ENCODE measurements around the gene ADGRB3. TPM values are rescaled to one million over a fixed set of nuclear protein-coding genes. Genes with fewer than 3 reads are reported as not detected.

Gene ADGRB3
- total RNA-seq, 2 experiments from 2014 or later: not detected

- CTCF ChIA-PET: no interaction called here
Observed at GRCh38 chr6:69294407-69294806, 659.3 kb downstream of the ADGRB3 start.

GRCh38 chr6:69294862-69295261, 659.8 kb downstream of the ADGRB3 start:
- CTCF ChIA-PET: no interaction called here

More at GRCh38 chr6:69294407-69294806, 659.3 kb downstream of the ADGRB3 start:
- intact Hi-C loops (cut with micrococcal nuclease): no loop called here
- Mint-ChIP-seq H3K4me1 (ENCODE audit: low read depth) (no peaks in the 10 kb centered on the region), H3K27ac (no peak overlapping the region), H3K27me3 (ENCODE audit: low read depth) (no peaks in the 10 kb centered on the region), H3K36me3 (ENCODE audit: low read depth) (no peaks in the 10 kb centered on the region), H3K4me3 (no peak overlapping the region), H3K9me3 (no peaks in the 10 kb centered on the region)
- no peak for DNase-seq

GRCh38 chr6:69303382-69303781, 668.3 kb downstream of the ADGRB3 start:
- Mint-ChIP-seq H3K27ac (no peak overlapping the region), H3K4me3 (no peak overlapping the region), H3K4me1 (ENCODE audit: low read depth) (no peaks in the 10 kb centered on the region), H3K36me3 (ENCODE audit: low read depth) (no peaks in the 10 kb centered on the region), H3K27me3 (ENCODE audit: low read depth) (no peaks in the 10 kb centered on the region), H3K9me3 (no peaks in the 10 kb centered on the region)
- DNase-seq: no peak
- CTCF ChIA-PET: no interaction called here
- intact Hi-C loops (cut with micrococcal nuclease): no loop called here

More at GRCh38 chr6:69294862-69295261, 659.8 kb downstream of the ADGRB3 start:
- Mint-ChIP-seq H3K27ac (no peak overlapping the region), H3K4me3 (no peak overlapping the region), H3K36me3 (ENCODE audit: low read depth) (no peaks in the 10 kb centered on the region), H3K4me1 (ENCODE audit: low read depth) (no peaks in the 10 kb centered on the region), H3K27me3 (ENCODE audit: low read depth) (no peaks in the 10 kb centered on the region), H3K9me3 (no peaks in the 10 kb centered on the region)
- DNase-seq: no peak
- intact Hi-C loops (cut with micrococcal nuclease): no loop called here

- intact Hi-C loops (cut with micrococcal nuclease): no loop called here
- no peaks in the 10 kb centered on the region for H3K36me3 Mint-ChIP-seq (ENCODE audit: low read depth)
- DNase-seq: no peak
- H3K4me3 Mint-ChIP-seq: no peak overlapping the region
- no peaks in the 10 kb centered on the region for H3K9me3 Mint-ChIP-seq
- no peaks in the 10 kb centered on the region for H3K27me3 Mint-ChIP-seq (ENCODE audit: low read depth)
- no peaks in the 10 kb centered on the region for H3K4me1 Mint-ChIP-seq (ENCODE audit: low read depth)
- CTCF ChIA-PET: no interaction called here
- no peak overlapping the region for H3K27ac Mint-ChIP-seq
Observed at GRCh38 chr6:69305456-69305855, 670.4 kb downstream of the ADGRB3 start.

GRCh38 chr6:69308584-69308983, 673.5 kb downstream of the ADGRB3 start:
- Mint-ChIP-seq H3K4me1 (ENCODE audit: low read depth) (no peaks in the 10 kb centered on the region), H3K36me3 (ENCODE audit: low read depth) (no peaks in the 10 kb centered on the region), H3K9me3 (no peaks in the 10 kb centered on the region), H3K27ac (no peak overlapping the region), H3K27me3 (ENCODE audit: low read depth) (no peaks in the 10 kb centered on the region), H3K4me3 (no peak overlapping the region)
- CTCF ChIA-PET: no interaction called here
- DNase-seq: no peak
- intact Hi-C loops (cut with micrococcal nuclease): no loop called here

- Mint-ChIP-seq H3K36me3 (ENCODE audit: low read depth) (no peaks in the 10 kb centered on the region), H3K27ac (no peak overlapping the region), H3K9me3 (no peaks in the 10 kb centered on the region), H3K27me3 (ENCODE audit: low read depth) (no peaks in the 10 kb centered on the region), H3K4me1 (ENCODE audit: low read depth) (no peaks in the 10 kb centered on the region), H3K4me3 (no peak overlapping the region)
- intact Hi-C loops (cut with micrococcal nuclease): no loop called here
- no peak for DNase-seq
- CTCF ChIA-PET: no interaction called here
Observed at GRCh38 chr6:69311888-69312287, 676.8 kb downstream of the ADGRB3 start.

DNA sequence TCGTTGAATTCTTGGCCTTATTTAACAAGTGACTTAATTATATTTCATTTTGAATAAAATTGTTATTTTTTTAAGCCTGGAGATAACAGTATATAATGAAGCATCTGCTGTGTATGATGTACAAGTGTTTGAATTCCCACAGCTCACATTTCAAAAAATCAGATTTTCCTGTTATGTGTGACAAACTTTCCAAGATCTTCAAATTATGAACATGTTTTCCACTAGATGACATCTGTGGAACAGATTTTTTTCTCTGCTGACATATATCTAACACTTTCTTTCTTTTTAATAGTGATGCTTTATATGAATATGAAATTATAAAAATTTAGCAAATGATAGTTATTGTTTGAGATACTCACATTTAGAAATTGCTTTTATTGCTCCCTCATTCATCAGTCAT, 678.9 kb downstream of the ADGRB3 start:
- intact Hi-C loops (cut with micrococcal nuclease): no loop called here
- H3K27ac Mint-ChIP-seq: no peak overlapping the region
- no peaks in the 10 kb centered on the region for H3K36me3 Mint-ChIP-seq (ENCODE audit: low read depth)
- H3K4me3 Mint-ChIP-seq: no peak overlapping the region
- DNase-seq: no peak
- no peaks in the 10 kb centered on the region for H3K4me1 Mint-ChIP-seq (ENCODE audit: low read depth)
- no peaks in the 10 kb centered on the region for H3K27me3 Mint-ChIP-seq (ENCODE audit: low read depth)
- CTCF ChIA-PET: no interaction called here
- no peaks in the 10 kb centered on the region for H3K9me3 Mint-ChIP-seq

- no peak for DNase-seq
- CTCF ChIA-PET: no interaction called here
- Mint-ChIP-seq H3K4me3 (no peak overlapping the region), H3K27me3 (ENCODE audit: low read depth) (no peaks in the 10 kb centered on the region), H3K9me3 (no peaks in the 10 kb centered on the region), H3K36me3 (ENCODE audit: low read depth) (no peaks in the 10 kb centered on the region), H3K4me1 (ENCODE audit: low read depth) (no peaks in the 10 kb centered on the region), H3K27ac (no peak overlapping the region)
- intact Hi-C loops (cut with micrococcal nuclease): no loop called here
Observed at GRCh38 chr6:69314531-69314930, 679.4 kb downstream of the ADGRB3 start.

DNA sequence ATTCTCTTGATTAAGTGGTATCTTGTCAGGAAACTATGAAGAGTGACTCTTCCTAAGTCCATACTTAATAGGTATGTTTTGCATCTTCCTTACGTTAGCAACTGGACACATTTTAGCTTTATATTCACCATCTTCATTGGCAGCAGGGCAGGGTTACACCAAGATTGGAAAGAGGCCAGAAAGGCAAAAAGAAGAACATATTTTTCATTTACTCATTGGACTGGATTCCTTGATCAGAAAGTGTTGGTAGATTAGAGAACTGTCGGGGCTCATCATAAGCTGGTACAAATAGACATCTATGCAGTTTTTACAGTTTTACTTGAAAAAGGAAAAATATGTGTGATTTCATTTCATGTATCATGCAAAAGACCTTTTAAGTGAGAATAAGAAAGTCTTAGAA, 696.8 kb downstream of the ADGRB3 start:
- no peaks in the 10 kb centered on the region for H3K4me1 Mint-ChIP-seq (ENCODE audit: low read depth)
- H3K27me3 Mint-ChIP-seq (ENCODE audit: low read depth): no peaks in the 10 kb centered on the region
- H3K27ac Mint-ChIP-seq: no peak overlapping the region
- H3K9me3 Mint-ChIP-seq: no peaks in the 10 kb centered on the region
- H3K36me3 Mint-ChIP-seq (ENCODE audit: low read depth): no peaks in the 10 kb centered on the region
- CTCF ChIA-PET: no interaction called here
- H3K4me3 Mint-ChIP-seq: no peak overlapping the region
- intact Hi-C loops (cut with micrococcal nuclease): no loop called here
- DNase-seq: no peak

GRCh38 chr6:69337311-69337710, 702.2 kb downstream of the ADGRB3 start:
- intact Hi-C loops (cut with micrococcal nuclease): no loop called here
- no peak for DNase-seq
- Mint-ChIP-seq H3K27me3 (ENCODE audit: low read depth) (no peaks in the 10 kb centered on the region), H3K4me3 (no peak overlapping the region), H3K36me3 (ENCODE audit: low read depth) (no peaks in the 10 kb centered on the region), H3K4me1 (ENCODE audit: low read depth) (no peaks in the 10 kb centered on the region), H3K27ac (no peak overlapping the region), H3K9me3 (no peaks in the 10 kb centered on the region)
- CTCF ChIA-PET: interaction anchor here (0.6 kb wide), 1 partner anchor 12 kb away, joined by 3 read pairs; no protein-coding TSS in a partner anchor

GRCh38 chr6:69338431-69339162, 703.5 kb downstream of the ADGRB3 start:
- H3K4me1 Mint-ChIP-seq (ENCODE audit: low read depth): no peaks in the 10 kb centered on the region
- no peaks in the 10 kb centered on the region for H3K27me3 Mint-ChIP-seq (ENCODE audit: low read depth)
- intact Hi-C loops (cut with micrococcal nuclease): no loop called here
- H3K4me3 Mint-ChIP-seq: no peak overlapping the region
- no peaks in the 10 kb centered on the region for H3K36me3 Mint-ChIP-seq (ENCODE audit: low read depth)
- H3K27ac Mint-ChIP-seq: no peak overlapping the region
- CTCF ChIA-PET: no interaction called here
- H3K9me3 Mint-ChIP-seq: no peaks in the 10 kb centered on the region
- DNase-seq: no peak

DNA sequence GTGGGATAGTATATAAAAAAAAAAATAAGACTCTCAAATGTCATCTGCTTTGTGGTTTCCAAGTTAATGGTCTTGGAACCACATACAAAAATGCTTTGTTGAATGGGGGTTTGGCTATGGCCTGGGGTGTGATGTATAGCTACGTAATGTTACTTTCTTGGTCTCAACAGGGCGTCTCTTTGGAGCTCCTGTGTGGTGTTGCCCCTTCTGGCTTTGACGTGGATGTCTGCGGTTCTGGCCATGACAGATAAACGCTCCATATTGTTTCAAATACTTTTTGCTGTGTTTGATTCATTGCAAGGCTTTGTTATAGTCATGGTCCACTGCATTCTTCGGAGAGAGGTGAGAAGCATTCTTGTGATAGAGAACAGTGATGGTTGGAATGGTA, 704.1 kb downstream of the ADGRB3 start:
- Mint-ChIP-seq H3K27me3 (ENCODE audit: low read depth) (no peaks in the 10 kb centered on the region), H3K4me3 (no peak overlapping the region), H3K27ac (no peak overlapping the region), H3K36me3 (ENCODE audit: low read depth) (no peaks in the 10 kb centered on the region), H3K9me3 (no peaks in the 10 kb centered on the region), H3K4me1 (ENCODE audit: low read depth) (no peaks in the 10 kb centered on the region)
- DNase-seq: no peak
- intact Hi-C loops (cut with micrococcal nuclease): no loop called here
- CTCF ChIA-PET: no interaction called here

DNA sequence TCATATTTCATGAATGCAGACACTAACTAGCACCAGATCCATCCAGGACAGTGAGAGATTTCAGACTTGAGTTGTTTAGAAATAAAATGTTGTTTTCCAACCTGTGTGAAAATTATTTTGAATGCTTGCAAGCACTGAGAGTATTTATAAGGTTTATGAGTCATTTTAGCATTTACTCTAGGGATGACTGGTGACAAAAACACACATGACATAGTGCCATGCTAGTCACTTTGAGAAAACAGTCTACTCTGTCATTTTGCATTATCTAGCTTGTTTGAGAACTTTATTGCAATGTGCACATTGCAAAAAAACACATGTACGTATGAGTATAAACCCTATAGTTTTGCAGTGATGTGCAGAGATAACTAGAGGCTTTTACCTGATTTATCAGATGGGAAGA, 705.1 kb downstream of the ADGRB3 start:
- Mint-ChIP-seq H3K27me3 (ENCODE audit: low read depth) (no peaks in the 10 kb centered on the region), H3K36me3 (ENCODE audit: low read depth) (no peaks in the 10 kb centered on the region), H3K4me3 (no peak overlapping the region), H3K27ac (no peak overlapping the region), H3K4me1 (ENCODE audit: low read depth) (no peaks in the 10 kb centered on the region), H3K9me3 (no peaks in the 10 kb centered on the region)
- DNase-seq: no peak
- CTCF ChIA-PET: no interaction called here
- intact Hi-C loops (cut with micrococcal nuclease): no loop called here
